VCaP (cell line): ENCODE measurements around the gene ACBD6.

ENCODE experiments used
- H3K27ac ChIP-seq: fragments of 450-650 bp; 2 replicates; pipeline ENCODE4 v1.5.1; 2017
- CTCF ChIP-seq: fragments of 450-650 bp; conservative IDR thresholded peaks from 2 replicates; pipeline ENCODE4 v1.5.1; 2017; ENCODE audit warnings: mild to moderate bottlenecking, moderate library complexity

The ACBD6 gene

DNA sequence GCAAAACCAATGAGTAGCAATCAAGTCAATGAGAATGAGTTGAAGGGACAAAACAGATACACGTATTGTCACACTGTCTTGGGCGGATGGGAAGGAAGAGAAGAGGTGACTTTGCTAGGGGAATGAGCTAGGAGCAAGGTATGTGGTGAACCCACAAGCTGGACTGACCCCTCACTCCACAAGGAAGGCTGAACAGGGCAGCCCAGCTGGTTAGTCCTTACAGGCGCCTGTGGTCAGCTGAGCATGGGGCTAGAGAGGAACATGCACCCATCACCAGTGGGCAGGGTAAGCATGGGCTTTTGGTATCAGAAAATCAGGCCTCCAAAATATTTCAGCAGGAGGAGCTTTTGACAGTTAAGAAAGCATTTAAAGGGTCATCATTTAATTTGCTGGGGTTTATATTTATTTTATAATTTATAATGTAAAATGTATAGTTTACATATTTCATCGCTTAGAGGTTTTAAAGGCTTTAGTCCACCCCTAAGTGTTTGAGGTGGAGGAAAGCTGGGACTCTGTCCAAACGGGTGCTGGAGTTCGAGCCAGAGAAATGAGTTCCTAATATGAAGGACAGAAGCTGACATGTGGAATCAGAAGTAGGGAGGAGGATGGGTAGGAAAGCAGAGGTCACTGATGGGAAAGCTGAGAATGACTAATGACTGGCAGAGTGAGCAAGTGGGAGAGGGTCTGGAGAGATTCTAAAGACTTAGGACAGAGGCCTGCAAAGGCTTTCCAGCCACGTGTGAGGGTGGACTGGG lies 22.0 kb upstream of the ACBD6 start:
- no peak for TF ChIP-seq CTCF
- H3K27ac ChIP-seq: no peak overlapping the region

GRCh38 chr1:180522213-180522515 lies 19.8 kb upstream of the ACBD6 start:
- TF ChIP-seq CTCF: no peak
- H3K27ac ChIP-seq: no peak overlapping the region

GRCh38 chr1:180521474-180522212 lies 19.3 kb upstream of the ACBD6 start:
- TF ChIP-seq CTCF: no peak
- no peak overlapping the region for H3K27ac ChIP-seq

GRCh38 chr1:180519846-180520245 lies 17.5 kb upstream of the ACBD6 start:
- TF ChIP-seq CTCF: no peak
- H3K27ac ChIP-seq: no peak overlapping the region

GRCh38 chr1:180515857-180516388 lies 13.5 kb upstream of the ACBD6 start:
- H3K27ac ChIP-seq: no peak overlapping the region
- TF ChIP-seq CTCF: peak; percentile 86

DNA sequence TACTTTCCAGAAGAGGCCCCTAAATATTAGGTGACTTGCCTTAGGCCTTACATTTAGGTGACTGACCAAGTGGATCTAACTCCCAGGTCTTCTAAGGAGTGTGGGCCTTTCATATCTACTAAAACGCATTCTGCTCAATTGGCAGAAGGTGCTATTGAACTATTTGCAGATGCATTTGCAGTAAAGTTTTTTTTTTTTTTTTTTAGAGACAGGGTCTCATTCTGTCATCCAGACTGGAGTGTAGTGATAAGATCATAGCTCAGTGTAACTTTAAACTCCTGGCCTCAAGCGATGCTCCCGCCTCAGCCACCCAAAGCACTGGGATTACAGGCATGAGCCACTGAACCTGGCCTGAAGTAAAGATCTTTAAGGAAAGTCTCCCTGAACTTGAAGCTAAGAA lies 13.0 kb upstream of the ACBD6 start:
- TF ChIP-seq CTCF: no peak
- H3K27ac ChIP-seq: no peak overlapping the region

DNA sequence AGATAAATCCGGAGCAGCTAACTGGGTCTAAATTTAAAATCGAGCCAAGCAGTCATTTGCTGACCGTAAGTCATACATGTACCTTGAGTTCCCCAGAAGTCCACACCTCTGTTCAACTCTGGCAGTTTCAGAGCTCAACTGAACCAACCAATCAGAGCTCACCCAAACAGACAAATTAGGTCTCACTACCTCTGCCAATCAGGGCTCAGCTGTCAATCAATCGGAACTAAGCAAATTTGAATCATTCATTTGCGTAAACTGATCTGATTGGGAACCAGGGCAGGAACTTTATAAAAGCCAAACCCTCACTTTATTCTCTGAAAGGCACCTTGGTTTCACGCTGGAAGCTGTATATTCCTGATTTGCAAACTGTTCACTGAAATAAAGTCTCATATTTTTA lies 11.2 kb upstream of the ACBD6 start:
- TF ChIP-seq CTCF: no peak

More for the DNA sequence above, 11.2 kb upstream of the ACBD6 start:
- no peak overlapping the region for H3K27ac ChIP-seq
